ENCODE results near the gene ATG4B.

ATG4B gene

DNA sequence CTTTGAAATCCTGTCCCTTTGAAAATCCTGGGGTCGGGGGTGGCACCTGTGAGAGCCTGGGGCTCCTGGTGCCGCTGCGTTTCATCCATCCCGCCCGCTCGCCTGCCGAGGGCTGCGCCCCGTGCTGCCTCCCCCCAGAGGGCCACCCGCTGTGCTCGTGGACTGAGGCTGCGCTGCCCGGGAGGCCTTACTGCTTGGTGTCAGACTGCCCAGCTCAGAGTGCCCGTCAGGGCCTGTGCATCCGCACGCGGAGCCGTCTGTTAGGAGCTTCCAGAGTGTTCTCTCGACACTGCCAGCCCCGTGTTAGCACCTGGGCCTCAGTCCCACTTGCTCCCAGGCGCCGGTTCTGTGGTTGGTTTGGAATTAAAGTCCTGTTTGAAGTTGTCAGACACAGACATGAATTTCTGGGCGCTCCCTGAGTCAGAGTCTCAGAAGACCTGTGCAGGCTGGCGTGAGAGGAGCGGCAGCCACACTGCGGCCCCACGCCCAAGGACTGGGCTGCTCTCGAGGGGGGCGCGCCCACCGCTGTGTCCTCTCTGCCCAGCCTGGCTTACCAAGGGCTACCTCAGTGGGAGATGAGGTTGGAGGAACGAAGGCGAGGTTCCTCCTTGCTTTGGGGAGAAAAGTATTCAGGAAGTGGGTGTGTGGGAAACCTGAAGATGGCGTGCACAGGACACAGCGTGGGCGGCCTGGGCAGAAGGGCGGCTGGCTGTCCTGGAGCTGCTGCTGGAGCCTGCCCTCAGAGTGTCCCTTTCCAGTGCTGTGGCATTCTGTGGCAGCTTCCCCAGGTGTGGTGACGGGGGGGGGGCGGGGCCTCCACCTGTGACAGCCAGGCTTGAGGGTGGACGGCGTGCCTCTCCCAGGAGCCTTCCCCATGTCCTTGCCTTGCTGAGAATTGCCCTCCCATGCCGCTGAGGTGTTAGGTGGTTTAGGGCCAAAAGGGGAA is 35.0 kb downstream of the ATG4B start:
- H3K36me3 Mint-ChIP-seq (ENCODE audit: low read depth), result peaks cover 17% of the 10 kb centered on the region
- H3K4me1 Mint-ChIP-seq (ENCODE audit: low read depth), result peaks cover 4% of the 10 kb centered on the region
- H3K9me3 Mint-ChIP-seq, result no peaks in the 10 kb centered on the region
- no peak overlapping the region for H3K27ac Mint-ChIP-seq
- DNase-seq (ENCODE audit: low spot score), result no peak
- H3K27me3 Mint-ChIP-seq (ENCODE audit: low read depth), result no peaks in the 10 kb centered on the region
- no peak overlapping the region for H3K4me3 Mint-ChIP-seq

DNA sequence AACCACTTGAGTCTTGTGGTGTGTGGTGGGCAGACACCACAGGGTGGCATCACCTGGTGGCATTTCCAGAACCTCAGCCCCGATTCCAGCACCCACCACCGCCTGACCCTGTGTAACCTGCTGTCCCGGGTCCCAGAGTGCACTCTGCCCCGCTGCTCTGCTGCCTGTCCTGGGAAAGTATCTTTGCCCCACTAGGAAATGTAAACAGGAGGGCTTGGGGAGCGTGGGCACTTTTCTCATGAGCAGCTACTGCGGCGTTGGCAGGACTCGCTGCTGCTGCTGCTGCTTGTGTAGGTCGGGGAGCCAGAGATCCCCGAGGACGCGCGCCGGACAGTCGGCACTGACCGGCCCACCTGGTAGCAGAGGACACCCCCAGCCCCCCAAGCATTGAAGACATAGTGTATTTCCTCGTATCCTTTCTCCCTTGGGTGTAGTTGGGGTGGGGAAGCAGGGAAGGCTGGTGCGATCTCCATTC is 35.7 kb downstream of the ATG4B start:
- no peak for DNase-seq (ENCODE audit: low spot score)
- Mint-ChIP-seq H3K27me3 (ENCODE audit: low read depth) (no peaks in the 10 kb centered on the region), H3K9me3 (no peaks in the 10 kb centered on the region), H3K36me3 (ENCODE audit: low read depth) (peaks cover 17% of the 10 kb centered on the region), H3K27ac (no peak overlapping the region), H3K4me1 (ENCODE audit: low read depth) (peaks cover 4% of the 10 kb centered on the region), H3K4me3 (no peak overlapping the region)

DNA sequence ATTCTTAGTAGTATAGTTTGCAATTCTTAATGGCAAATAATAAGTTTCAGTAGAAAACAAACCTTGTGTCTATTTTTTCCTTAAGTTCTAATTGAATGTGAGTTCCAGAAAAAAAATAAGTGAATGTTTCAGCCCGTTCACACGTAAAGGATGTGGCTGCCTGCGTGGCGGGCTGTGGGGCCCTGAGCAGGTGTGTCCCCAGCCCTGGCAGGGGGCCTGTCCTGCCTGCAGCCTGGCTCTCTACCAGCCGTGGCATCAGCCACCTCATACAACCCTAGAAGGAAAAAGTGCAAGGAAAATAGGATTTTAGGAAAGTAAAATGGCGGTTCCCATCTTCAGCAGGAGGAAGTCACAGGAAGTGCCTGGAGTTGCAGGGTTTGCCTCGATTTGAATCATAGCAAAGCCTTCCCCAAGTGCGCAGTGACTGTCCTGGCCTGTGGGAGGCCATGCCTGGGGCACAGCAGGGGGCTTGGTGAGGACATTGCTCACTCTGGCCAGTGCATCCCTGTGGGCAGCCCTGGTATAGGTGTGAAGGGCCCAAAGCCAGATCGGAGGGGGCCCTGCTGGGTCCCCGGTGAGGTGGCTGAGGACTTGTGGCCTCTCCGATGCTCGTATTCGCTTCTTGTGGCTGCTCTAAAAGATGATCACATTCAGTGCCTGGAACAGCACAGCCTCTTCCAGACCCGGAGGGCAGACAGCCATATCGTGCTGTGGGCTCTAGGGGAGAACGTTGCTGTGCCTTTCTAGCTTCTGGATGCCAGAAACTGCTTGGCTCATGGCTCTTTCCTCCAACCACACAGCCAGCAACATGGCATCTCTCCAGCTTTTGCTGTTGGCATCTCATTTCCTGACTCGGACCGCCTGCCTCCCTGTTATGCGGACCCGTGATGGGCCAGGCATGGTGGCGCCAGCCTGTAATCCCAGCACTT is 36.6 kb downstream of the ATG4B start:
- no peaks in the 10 kb centered on the region for H3K27me3 Mint-ChIP-seq (ENCODE audit: low read depth)

DNA sequence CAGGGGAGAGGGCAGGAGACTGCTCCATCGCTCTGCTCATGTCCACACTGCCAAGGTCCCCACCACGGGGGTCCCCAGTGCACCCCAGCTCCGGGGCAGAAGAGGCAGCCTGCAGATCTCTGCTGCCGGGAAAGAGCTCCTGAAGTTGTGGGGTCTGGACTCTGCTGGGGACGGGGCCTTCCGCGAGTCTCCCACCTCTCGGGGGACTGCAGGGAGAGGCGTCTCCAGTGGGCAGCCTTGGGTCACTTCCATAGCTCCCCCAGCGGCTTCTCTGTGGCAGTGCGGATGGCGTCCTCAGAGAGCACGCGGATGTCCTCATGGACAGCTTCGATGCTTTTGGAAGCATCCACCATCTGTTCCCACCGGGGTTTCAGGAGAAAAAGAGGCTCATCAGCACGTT is 38.4 kb downstream of the ATG4B start:
- Mint-ChIP-seq H3K9me3 (no peaks in the 10 kb centered on the region), H3K4me3 (no peak overlapping the region), H3K27ac (no peak overlapping the region), H3K4me1 (ENCODE audit: low read depth) (peaks cover 4% of the 10 kb centered on the region), H3K27me3 (ENCODE audit: low read depth) (no peaks in the 10 kb centered on the region), H3K36me3 (ENCODE audit: low read depth) (peaks cover 22% of the 10 kb centered on the region)
- DNase-seq (ENCODE audit: low spot score), result no peak

More for the DNA sequence above, 36.6 kb downstream of the ATG4B start:
- no peak for DNase-seq (ENCODE audit: low spot score)
- Mint-ChIP-seq H3K36me3 (ENCODE audit: low read depth) (peaks cover 16% of the 10 kb centered on the region), H3K4me1 (ENCODE audit: low read depth) (peaks cover 4% of the 10 kb centered on the region), H3K4me3 (no peak overlapping the region), H3K27ac (no peak overlapping the region), H3K9me3 (no peaks in the 10 kb centered on the region)

DNA sequence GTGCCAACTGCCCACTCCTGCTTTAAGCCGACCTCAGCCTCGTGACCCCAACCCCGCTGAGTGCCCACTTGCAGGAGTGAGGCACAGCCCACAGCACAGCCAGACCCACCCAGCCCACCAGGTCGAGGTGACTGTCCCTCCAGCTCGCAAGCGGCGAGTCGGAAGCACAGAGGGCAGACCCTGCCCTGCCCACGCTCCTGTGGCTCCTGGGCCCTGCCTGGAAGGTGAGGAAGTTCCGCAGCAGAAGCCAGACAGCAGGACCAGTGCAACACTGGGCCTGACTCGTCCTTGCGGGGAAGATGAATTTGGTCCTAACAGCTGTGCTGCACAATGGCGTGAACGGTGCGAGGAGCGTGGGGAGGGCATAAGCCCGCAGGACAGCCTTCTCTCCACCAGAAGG is 39.2 kb downstream of the ATG4B start:
- peaks cover 28% of the 10 kb centered on the region for H3K36me3 Mint-ChIP-seq (ENCODE audit: low read depth)
- no peaks in the 10 kb centered on the region for H3K9me3 Mint-ChIP-seq
- no peak for DNase-seq (ENCODE audit: low spot score)
- H3K4me3 Mint-ChIP-seq, result no peak overlapping the region
- H3K27ac Mint-ChIP-seq, result no peak overlapping the region
- peaks cover 4% of the 10 kb centered on the region for H3K4me1 Mint-ChIP-seq (ENCODE audit: low read depth)
- H3K27me3 Mint-ChIP-seq (ENCODE audit: low read depth), result no peaks in the 10 kb centered on the region

DNA sequence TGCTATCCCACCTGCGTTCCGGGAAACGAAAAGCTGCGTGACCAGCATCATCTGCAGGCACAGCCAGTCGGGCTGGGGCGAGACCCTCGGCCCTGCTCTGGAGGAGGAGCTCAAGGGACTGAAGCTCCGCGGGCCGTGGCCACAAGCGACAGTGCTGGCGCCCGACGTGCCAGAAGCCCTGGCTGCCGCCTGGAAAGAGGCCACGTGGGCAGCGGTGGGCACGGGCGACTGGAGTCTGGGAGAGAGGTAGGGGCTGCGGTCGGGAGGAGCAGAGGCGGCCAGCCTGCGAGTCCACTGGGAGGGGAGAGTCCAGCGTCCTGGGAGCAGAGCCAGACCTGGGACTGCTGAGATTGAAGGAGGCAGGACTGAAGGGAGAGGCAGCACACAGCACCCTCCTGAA is 39.9 kb downstream of the ATG4B start:
- Mint-ChIP-seq H3K4me1 (ENCODE audit: low read depth) (peaks cover 5% of the 10 kb centered on the region), H3K27me3 (ENCODE audit: low read depth) (no peaks in the 10 kb centered on the region), H3K9me3 (no peaks in the 10 kb centered on the region), H3K27ac (no peak overlapping the region), H3K4me3 (no peak overlapping the region), H3K36me3 (ENCODE audit: low read depth) (peaks cover 35% of the 10 kb centered on the region)
- no peak for DNase-seq (ENCODE audit: low spot score)

DNA sequence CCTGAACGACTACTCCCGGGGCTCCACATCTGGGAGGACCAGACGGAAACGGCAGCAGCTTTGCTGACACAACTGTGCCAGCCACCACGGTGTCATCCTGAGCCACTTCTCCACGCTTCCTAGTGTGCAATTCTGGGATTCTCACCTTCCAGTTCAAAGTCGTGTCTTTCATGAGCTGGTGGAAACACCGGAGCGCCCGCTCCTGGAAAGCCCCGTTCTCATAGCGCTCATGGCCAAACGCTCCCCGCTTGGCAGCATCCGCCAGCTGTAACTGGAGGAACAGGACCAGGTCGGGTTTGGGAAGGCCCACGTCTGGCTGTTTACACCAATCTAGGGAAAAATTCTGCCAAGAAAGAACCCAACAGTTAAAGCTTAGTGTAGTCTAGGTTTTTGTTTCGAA is 40.8 kb downstream of the ATG4B start:
- Mint-ChIP-seq H3K9me3 (no peaks in the 10 kb centered on the region), H3K36me3 (ENCODE audit: low read depth) (peaks cover 40% of the 10 kb centered on the region), H3K4me1 (ENCODE audit: low read depth) (peaks cover 5% of the 10 kb centered on the region), H3K27me3 (ENCODE audit: low read depth) (no peaks in the 10 kb centered on the region), H3K4me3 (no peak overlapping the region), H3K27ac (no peak overlapping the region)
- no peak for DNase-seq (ENCODE audit: low spot score)

DNA sequence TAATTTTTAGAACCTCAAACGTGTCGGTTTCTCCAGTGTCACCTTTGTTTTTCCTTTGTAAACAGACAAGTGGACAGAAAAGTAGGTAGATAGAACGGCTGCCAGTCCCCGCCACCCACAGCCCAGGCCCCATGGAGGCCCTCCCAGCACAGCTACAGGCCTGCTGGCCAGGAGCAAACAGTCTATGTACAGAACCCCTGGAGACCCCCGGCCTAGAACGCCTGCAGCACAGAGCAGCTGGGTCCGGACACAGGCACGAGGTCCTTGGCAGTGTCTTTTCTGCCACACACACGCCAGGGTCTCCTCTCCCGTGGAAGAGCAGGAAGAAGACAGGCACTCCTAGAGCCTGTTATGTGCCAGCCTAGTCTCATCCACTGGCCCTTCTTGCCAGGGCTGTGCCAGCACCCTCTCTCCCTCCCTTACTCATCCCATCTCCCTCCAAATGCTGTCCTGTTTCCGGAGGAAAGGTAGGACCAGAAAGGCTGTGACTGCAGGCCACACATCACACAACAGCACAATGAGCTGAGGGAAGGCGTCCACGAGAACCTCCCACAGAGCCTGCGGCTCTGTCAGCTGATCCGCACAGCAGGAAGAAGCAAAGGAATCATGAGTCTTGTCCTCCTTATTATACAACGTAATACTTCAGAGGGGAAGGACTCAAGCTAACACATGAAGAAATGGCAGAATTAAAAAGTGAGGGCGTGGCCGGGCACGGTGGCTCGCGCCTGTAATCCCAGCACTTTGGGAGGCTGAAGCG is 41.5 kb downstream of the ATG4B start:
- H3K27ac Mint-ChIP-seq, result no peak overlapping the region
- H3K4me3 Mint-ChIP-seq, result no peak overlapping the region
- H3K36me3 Mint-ChIP-seq (ENCODE audit: low read depth), result peaks cover 41% of the 10 kb centered on the region
- H3K9me3 Mint-ChIP-seq, result no peaks in the 10 kb centered on the region
- H3K27me3 Mint-ChIP-seq (ENCODE audit: low read depth), result no peaks in the 10 kb centered on the region
- peaks cover 2% of the 10 kb centered on the region for H3K4me1 Mint-ChIP-seq (ENCODE audit: low read depth)
- no peak for DNase-seq (ENCODE audit: low spot score)

DNA sequence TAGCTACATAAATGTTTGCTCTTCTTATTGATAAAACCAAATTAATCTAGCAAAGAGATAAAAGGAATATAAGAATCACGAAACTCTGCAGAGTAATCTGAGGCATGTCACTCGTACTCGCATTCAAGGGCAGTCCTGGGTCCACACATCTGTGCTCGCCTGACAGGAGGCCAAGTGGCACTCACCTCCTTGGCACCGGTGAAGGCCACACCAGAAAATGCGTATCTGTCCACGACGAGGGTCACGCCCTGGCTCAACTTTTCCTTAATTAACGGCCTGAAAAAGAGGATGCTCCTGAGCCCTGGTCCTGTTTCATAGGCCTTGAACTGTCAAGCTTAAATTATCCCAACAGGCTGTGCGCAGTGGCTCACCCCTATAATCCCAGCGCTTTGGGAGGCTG is 42.6 kb downstream of the ATG4B start:
- H3K36me3 Mint-ChIP-seq (ENCODE audit: low read depth), result peaks cover 51% of the 10 kb centered on the region
- no peaks in the 10 kb centered on the region for H3K27me3 Mint-ChIP-seq (ENCODE audit: low read depth)
- H3K9me3 Mint-ChIP-seq, result no peaks in the 10 kb centered on the region
- H3K4me3 Mint-ChIP-seq, result no peak overlapping the region
- DNase-seq (ENCODE audit: low spot score), result no peak
- H3K27ac Mint-ChIP-seq, result no peak overlapping the region
- peaks cover 6% of the 10 kb centered on the region for H3K4me1 Mint-ChIP-seq (ENCODE audit: low read depth)

DNA sequence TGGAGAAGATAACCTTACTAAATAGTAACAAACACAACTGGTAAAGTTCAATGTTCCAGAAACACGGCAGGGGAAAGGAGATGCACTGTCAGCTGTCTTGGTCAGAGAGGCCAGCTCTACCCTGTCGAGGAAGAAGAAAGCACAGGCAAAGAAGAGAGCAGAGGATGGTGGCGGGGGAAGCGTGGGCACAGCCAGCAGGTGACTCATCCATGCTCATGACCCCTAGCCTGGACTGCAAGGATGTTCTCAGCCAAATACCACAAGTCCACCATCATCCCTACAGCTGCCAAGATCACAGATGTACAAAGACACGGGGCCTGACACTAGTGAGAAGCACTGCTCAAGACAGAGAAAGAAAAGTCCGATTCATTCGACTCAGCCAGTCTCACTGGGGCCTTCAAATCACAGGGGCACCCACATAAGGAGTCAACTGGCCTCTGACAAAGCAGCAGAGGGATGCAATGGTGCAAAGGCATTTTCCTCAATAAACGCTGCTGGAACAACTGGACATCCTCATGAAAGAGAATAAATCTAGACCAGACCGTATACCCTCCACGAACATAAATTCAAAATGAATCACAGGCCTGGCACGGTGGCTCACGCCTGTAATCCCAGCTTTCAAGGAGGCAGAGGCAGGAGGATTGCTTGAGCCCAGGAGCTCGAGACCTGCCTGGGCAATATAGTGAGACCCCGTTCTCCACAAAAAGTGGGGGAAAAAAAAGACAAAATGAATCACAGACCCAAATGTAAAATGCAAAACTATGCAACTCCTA is 43.5 kb downstream of the ATG4B start:
- no peak for DNase-seq (ENCODE audit: low spot score)
- H3K27ac Mint-ChIP-seq, result no peak overlapping the region
- H3K9me3 Mint-ChIP-seq, result no peaks in the 10 kb centered on the region
- no peaks in the 10 kb centered on the region for H3K27me3 Mint-ChIP-seq (ENCODE audit: low read depth)
- H3K36me3 Mint-ChIP-seq (ENCODE audit: low read depth), result peaks cover 47% of the 10 kb centered on the region
- H3K4me1 Mint-ChIP-seq (ENCODE audit: low read depth), result peaks cover 13% of the 10 kb centered on the region
- H3K4me3 Mint-ChIP-seq, result no peak overlapping the region

DNA sequence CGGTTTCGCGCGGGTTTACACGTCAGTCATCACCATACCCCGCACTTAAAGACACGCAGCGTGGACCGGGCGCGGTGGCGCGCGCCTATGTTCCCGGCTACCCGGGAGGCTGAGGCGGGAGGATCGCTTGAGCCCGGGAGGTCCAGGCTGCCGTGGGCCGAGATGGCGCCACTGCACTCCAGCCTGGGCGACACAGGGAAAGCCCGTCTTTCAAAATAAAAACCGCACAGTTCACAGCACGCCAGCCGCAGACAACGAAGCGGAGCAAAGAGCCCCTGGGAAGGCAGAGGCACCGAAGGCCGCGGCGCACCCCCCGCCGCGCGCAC is 48.8 kb downstream of the ATG4B start:
- H3K9me3 Mint-ChIP-seq, result no peaks in the 10 kb centered on the region
- peaks cover 21% of the 10 kb centered on the region for H3K4me1 Mint-ChIP-seq (ENCODE audit: low read depth)
- H3K27me3 Mint-ChIP-seq (ENCODE audit: low read depth), result no peaks in the 10 kb centered on the region
- no peak for DNase-seq (ENCODE audit: low spot score)
- peaks cover 36% of the 10 kb centered on the region for H3K36me3 Mint-ChIP-seq (ENCODE audit: low read depth)
- H3K4me3 Mint-ChIP-seq, result peak overlapping the region; percentile 83
- H3K27ac Mint-ChIP-seq, result peak overlapping the region; percentile 85

DNA sequence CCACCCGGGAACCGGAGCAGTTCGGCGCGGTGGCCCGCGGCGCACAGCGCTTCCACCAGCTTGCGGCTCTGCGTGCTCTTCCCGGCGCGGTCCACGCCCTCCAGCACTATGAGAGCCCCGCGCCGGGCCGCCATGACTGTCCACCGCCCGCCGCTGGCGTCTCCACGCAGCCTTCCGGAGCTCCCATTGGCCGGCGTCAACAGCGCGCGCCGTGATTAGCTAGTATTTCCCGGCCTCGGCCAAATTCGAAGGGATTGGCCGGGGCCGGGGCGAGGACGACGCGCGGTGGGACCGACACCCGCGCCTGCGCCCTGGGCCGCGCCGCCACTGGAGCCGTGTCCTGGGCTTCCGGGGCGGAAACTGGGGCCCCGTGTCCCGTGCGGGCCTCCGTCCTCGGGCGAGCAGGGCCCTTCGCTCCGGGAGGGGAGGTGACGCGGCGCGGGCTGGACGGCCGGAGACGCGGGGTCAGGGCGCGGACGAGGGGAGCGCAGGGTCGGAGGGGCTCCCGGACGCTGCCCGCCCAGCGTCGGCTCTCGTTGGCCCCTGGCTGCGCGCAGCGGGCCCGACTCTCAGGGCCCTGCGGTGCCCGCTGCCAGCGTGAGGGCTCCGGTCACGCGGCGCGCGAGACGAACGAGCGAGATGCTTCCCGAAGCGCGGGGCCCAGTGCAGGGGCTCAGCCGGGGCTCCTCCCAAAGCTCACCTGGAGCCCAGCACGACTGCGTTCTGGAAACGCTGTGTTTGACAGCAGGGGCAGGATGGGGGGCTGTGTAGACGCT is 49.3 kb downstream of the ATG4B start, which contains the start of gene DTYMK:
TSS of gene DTYMK (minus strand) at position 166 of the 776 bp plus-strand sequence. CDS start at position 134, 32 bp downstream.
- peaks cover 21% of the 10 kb centered on the region for H3K4me1 Mint-ChIP-seq (ENCODE audit: low read depth)

More for the DNA sequence above, 49.3 kb downstream of the ATG4B start, which contains the start of gene DTYMK:
- Mint-ChIP-seq H3K36me3 (ENCODE audit: low read depth) (peaks cover 31% of the 10 kb centered on the region), H3K27me3 (ENCODE audit: low read depth) (no peaks in the 10 kb centered on the region), H3K9me3 (no peaks in the 10 kb centered on the region), H3K4me3 (peak within 1 kb of the TSS; percentile 92), H3K27ac (peak within 1 kb of the TSS; percentile 97)
- peak; percentile 98 for DNase-seq (ENCODE audit: low spot score)
